Body of pancreas (tissue), 4 donors: Measurements from ENCODE around the gene C11orf71.
A peak's percentile ranks its signal among the peaks of the same experiment; 100 is the strongest.

Source experiments
- POLR2A ChIP-seq, 3 donors: fragments of 450-650 bp; IDR thresholded peaks; one replicate each; pipeline ENCODE4 v1.6.1; 2016; ENCODE audit warnings: antibody characterized with exemption in 3 of 3, mild to moderate bottlenecking in 2 of 3
- TF ChIP-seq, protein P1 (sequence below), 7 experiments: fragments of 450-650 bp in 4 of 7; fragments of 200-600 bp in 3 of 7; sonication (generic) in 3 of 7; IDR thresholded peaks; one replicate each; pipeline ENCODE4 v1.5.1; 2016 to 2019; ENCODE audit warnings: antibody characterized with exemption in 7 of 7

GRCh38 chr11:114400915-114401223 is 558 bp upstream of the C11orf71 start:
- TF ChIP-seq, protein P1, sequence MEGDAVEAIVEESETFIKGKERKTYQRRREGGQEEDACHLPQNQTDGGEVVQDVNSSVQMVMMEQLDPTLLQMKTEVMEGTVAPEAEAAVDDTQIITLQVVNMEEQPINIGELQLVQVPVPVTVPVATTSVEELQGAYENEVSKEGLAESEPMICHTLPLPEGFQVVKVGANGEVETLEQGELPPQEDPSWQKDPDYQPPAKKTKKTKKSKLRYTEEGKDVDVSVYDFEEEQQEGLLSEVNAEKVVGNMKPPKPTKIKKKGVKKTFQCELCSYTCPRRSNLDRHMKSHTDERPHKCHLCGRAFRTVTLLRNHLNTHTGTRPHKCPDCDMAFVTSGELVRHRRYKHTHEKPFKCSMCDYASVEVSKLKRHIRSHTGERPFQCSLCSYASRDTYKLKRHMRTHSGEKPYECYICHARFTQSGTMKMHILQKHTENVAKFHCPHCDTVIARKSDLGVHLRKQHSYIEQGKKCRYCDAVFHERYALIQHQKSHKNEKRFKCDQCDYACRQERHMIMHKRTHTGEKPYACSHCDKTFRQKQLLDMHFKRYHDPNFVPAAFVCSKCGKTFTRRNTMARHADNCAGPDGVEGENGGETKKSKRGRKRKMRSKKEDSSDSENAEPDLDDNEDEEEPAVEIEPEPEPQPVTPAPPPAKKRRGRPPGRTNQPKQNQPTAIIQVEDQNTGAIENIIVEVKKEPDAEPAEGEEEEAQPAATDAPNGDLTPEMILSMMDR (IDR thresholded peaks at IDR 0.05) = peak in 1 of 7 experiments; percentile 13
- TF ChIP-seq POLR2A (IDR thresholded peaks at IDR 0.05) = no peak
